Activated CD8-positive, alpha-beta T cell treated with anti-CD3 and anti-CD28 coated beads for 36 hours (primary cell): ENCODE measurements around the gene ANKUB1. TPM values are rescaled to one million over a fixed set of nuclear protein-coding genes. Genes with fewer than 3 reads are reported as not detected.

Experiments
- ATAC-seq: fragments of 200-7000 bp; cut with Tn5 transposase; one replicate; pipeline ENCODE4 v1.10.0; 2021; ENCODE audit warnings: mild to moderate bottlenecking, moderate library complexity
- CTCF ChIA-PET: fragments of 350-600 bp; sonication (Branson Sonifier 250); formaldehyde crosslinking; loops from one replicate; lab custom pipeline; 2021; ENCODE audit warnings: antibody characterized with exemption; lab: Charles Lee
- POLR2A ChIA-PET: fragments of 350-600 bp; sonication (Branson Sonifier 250); formaldehyde crosslinking; loops from one replicate; lab custom pipeline; 2021; ENCODE audit warnings: antibody characterized with exemption; lab: Charles Lee
- DNase-seq: peaks from one replicate; pipeline ENCODE4 v3.0.0-alpha.2; 2020
- H3K27ac Mint-ChIP-seq: one replicate; pipeline ENCODE4 v1.8.0; 2021; ENCODE audit warnings: mild to moderate bottlenecking, mixed read lengths
- H3K27me3 Mint-ChIP-seq: one replicate; pipeline ENCODE4 v1.8.0; 2021; ENCODE audit warnings: mixed read lengths
- H3K36me3 Mint-ChIP-seq: one replicate; pipeline ENCODE4 v1.8.0; 2021; ENCODE audit warnings: low read depth, mixed read lengths
- H3K4me1 Mint-ChIP-seq: one replicate; pipeline ENCODE4 v1.8.0; 2021; ENCODE audit warnings: low read depth, mixed read lengths
- H3K4me3 Mint-ChIP-seq: one replicate; pipeline ENCODE4 v1.8.0; 2021; ENCODE audit warnings: mild to moderate bottlenecking, moderate library complexity, mixed read lengths
- H3K9me3 Mint-ChIP-seq: one replicate; pipeline ENCODE4 v1.8.0; 2021; ENCODE audit warnings: mixed read lengths
- intact Hi-C: fragments of 100-400 bp; cut with micrococcal nuclease; formaldehyde crosslinking; loops from one replicate; pipeline ENCODE4 v1.10.0; 2022
- total RNA-seq, 2 experiments: library from RNA; stranded (reverse); gene quantifications; one replicate each; pipeline ENCODE4 v1.2.3, GENCODE V29; 2021
- TF ChIP-seq, protein P1 (sequence below): fragments of 200-600 bp; IDR thresholded peaks from one replicate; pipeline ENCODE4 v1.8.0; 2022; ENCODE audit warnings: antibody characterized with exemption, mild to moderate bottlenecking

Gene ANKUB1
- total RNA-seq, 2 experiments from 2014 or later: not detected

DNA sequence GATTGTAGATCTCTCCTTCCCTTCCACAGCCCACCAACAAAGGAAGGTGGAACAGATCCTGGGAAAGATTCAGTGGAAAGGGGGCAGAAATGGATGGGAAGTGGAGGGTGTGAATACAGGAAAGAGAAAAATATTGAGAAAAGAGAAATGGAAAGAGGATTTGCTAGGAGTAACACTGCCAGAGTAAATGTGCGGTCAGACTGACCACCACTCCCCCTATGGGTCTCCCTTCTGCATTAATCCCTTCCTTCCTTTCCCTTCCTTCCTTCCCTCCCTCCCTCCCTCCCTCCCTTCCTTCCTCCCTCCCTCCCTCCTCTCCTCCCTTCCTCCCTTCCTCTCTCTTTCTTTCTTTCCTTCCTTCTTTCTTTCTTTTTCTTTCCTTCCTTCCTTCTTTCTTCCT is 28.1 kb downstream of the ANKUB1 start:
- CTCF ChIA-PET: interaction anchor here (0.9 to 3.5 kb wide), 3 partner anchors 12 to 196 kb away, joined by 3 to 12 read pairs (median 3); partner anchors contain the start of gene COMMD2
- Mint-ChIP-seq H3K9me3 (no peaks in the 10 kb centered on the region), H3K4me1 (no peaks in the 10 kb centered on the region), H3K4me3 (no peak overlapping the region), H3K36me3 (no peaks in the 10 kb centered on the region), H3K27me3 (peaks cover 16% of the 10 kb centered on the region), H3K27ac (no peak overlapping the region)
- DNase-seq (no peak), ATAC-seq (no peak)
- intact Hi-C loops: no loop called here
- POLR2A ChIA-PET: interaction anchor here (0.6 kb wide), 1 partner anchor 8 kb away, joined by 3 read pairs; no protein-coding TSS in a partner anchor
- TF ChIP-seq, protein P1, sequence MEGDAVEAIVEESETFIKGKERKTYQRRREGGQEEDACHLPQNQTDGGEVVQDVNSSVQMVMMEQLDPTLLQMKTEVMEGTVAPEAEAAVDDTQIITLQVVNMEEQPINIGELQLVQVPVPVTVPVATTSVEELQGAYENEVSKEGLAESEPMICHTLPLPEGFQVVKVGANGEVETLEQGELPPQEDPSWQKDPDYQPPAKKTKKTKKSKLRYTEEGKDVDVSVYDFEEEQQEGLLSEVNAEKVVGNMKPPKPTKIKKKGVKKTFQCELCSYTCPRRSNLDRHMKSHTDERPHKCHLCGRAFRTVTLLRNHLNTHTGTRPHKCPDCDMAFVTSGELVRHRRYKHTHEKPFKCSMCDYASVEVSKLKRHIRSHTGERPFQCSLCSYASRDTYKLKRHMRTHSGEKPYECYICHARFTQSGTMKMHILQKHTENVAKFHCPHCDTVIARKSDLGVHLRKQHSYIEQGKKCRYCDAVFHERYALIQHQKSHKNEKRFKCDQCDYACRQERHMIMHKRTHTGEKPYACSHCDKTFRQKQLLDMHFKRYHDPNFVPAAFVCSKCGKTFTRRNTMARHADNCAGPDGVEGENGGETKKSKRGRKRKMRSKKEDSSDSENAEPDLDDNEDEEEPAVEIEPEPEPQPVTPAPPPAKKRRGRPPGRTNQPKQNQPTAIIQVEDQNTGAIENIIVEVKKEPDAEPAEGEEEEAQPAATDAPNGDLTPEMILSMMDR: no peak

DNA sequence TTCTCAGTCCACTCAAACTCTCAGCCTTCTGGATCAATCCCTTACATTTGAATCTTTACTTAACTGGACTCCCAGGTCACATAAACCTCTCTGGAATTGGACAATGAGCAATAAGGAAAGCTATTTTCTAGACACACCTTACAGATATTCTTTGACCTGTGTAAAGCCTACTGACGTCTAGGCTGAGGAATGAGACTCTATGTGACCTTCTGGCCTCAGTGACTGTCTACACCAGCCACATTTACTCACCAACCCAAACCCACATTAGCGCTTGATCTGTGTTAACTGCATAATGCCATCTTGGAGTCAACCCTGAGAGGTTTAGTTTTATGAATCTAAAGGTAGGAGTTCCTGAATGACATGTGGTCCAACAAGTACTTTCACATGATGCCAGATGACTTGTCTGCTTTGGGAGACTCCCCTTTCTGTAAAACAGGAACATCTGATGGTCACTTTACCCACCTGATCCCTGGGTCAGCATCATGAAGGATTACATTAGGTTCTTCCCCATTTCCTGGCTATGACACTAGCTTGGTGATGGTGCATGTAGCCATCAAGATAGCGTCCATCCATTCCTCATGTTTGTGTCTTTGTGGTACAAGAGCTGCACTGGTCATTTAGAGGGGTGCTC is 28.7 kb downstream of the ANKUB1 start:
- H3K9me3 Mint-ChIP-seq: no peaks in the 10 kb centered on the region
- H3K4me3 Mint-ChIP-seq: no peak overlapping the region
- H3K36me3 Mint-ChIP-seq: no peaks in the 10 kb centered on the region
- intact Hi-C loops: no loop called here
- CTCF ChIA-PET: interaction anchor here (0.9 to 4.3 kb wide), 4 partner anchors 8 to 195 kb away, joined by 3 to 14 read pairs (median 8); partner anchors contain the start of gene COMMD2
- TF ChIP-seq, protein P1: no peak
- POLR2A ChIA-PET: interaction anchor here (0.6 kb wide), 1 partner anchor 9 kb away, joined by 3 read pairs; no protein-coding TSS in a partner anchor
- peaks cover 14% of the 10 kb centered on the region for H3K27me3 Mint-ChIP-seq
- no peak overlapping the region for H3K27ac Mint-ChIP-seq
- ATAC-seq (no peak), DNase-seq (no peak)
- no peaks in the 10 kb centered on the region for H3K4me1 Mint-ChIP-seq

DNA sequence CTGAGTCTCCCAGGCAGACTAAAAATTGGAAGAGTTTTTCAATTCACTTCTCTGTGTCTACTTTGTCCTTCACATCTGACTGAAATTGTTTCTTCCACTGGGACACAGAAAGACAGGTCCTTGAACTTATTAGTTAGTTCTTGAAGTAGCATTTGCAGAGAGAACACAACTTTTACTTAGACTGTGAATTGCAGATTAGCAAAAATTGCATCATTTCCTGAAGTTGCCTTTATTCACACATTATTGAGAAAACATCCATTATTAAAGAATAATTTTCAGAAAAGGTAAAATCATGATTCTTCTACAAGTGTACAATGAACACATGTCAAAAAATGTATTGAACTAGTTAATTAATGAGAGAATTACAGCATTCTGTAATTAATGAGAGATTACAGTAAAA is 38.6 kb downstream of the ANKUB1 start:
- Mint-ChIP-seq H3K27ac (peak overlapping the region; percentile 93), H3K4me1 (peaks cover 21% of the 10 kb centered on the region), H3K9me3 (no peaks in the 10 kb centered on the region), H3K36me3 (peaks cover 7% of the 10 kb centered on the region), H3K4me3 (peak overlapping the region; percentile 86), H3K27me3 (no peaks in the 10 kb centered on the region)
- TF ChIP-seq, protein P1: no peak
- ATAC-seq (no peak), DNase-seq (no peak)
- POLR2A ChIA-PET: no interaction called here
- CTCF ChIA-PET: interaction anchor here (0.9 to 3.0 kb wide), 4 partner anchors 17 to 185 kb away, joined by 3 to 18 read pairs (median 3); no protein-coding TSS in a partner anchor
- intact Hi-C loops: loop anchor here (5.0 kb wide), 1 partner anchor 59 kb away; the partner anchor contains the start of gene RNF13

DNA sequence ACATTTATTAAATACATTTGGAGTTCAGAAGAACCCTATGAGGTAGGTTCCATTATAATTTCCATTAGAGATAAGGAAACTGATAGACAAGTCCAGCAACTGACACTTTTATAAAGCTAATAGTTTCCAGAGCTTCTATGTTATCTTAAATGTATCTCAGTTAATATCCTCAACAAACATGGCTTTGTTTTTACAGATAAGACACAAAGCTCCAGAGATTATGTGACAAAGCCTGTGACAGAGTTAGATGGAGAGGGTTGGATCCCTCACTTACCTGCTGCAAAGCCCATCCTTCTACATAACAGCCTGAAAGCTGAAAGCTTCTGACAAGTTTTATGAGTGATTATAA is 39.6 kb downstream of the ANKUB1 start:
- TF ChIP-seq, protein P1: peak; percentile 20
- peaks cover 21% of the 10 kb centered on the region for H3K4me1 Mint-ChIP-seq
- H3K27ac Mint-ChIP-seq: peak overlapping the region; percentile 93
- ATAC-seq (no peak), DNase-seq (no peak)
- ChIA-PET POLR2A (interaction anchor here (0.6 to 1.4 kb wide), 4 partner anchors 25 to 623 kb away, joined by 3 to 5 read pairs (median 4); partner anchors contain the start of gene RNF13), CTCF (interaction anchor here (0.6 to 4.6 kb wide), 14 partner anchors 11 to 243 kb away, joined by 3 to 27 read pairs (median 3); no protein-coding TSS in a partner anchor)
- H3K9me3 Mint-ChIP-seq: no peaks in the 10 kb centered on the region
- intact Hi-C loops: loop anchor here (5.0 kb wide), 1 partner anchor 60 kb away; the partner anchor contains the start of gene RNF13
- H3K36me3 Mint-ChIP-seq: peaks cover 10% of the 10 kb centered on the region
- H3K4me3 Mint-ChIP-seq: peak overlapping the region; percentile 86
- no peaks in the 10 kb centered on the region for H3K27me3 Mint-ChIP-seq
